ENCODE results near the gene ST6GALNAC4. TPM values are rescaled to one million over a fixed set of nuclear protein-coding genes. Genes with fewer than 3 reads are reported as not detected.

ST6GALNAC4 gene
- total and polyA plus RNA-seq, 3 experiments from 2014 or later = 28.7 to 43.2 (median 32.9) TPM

- DNase-seq = peak in 4 of 5 donors; percentile 42 to 84 (median 70)
- peak overlapping the region; percentile 53 to 95 (median 93) for H3K27ac Mint-ChIP-seq
- peak overlapping the region; percentile 82 to 94 (median 89) for H3K4me3 Mint-ChIP-seq
- Histone ChIP-seq H3K4me1 (ENCODE audit: insufficient read depth, low read length) (peaks cover 45% of the 10 kb centered on the region), H3K36me3 (ENCODE audit: insufficient read depth, low read length) (no peaks in the 10 kb centered on the region), H3K27me3 (ENCODE audit: insufficient read depth, low read length, poor library complexity, severe bottlenecking) (no peaks in the 10 kb centered on the region), H3K4me3 (ENCODE audit: low read length) (peak overlapping the region; percentile 94), H3K9me3 (ENCODE audit: low read length) (no peaks in the 10 kb centered on the region), H3K27ac (ENCODE audit: low read depth, low read length) (peak overlapping the region; percentile 81)
- POLR2A ChIA-PET = interaction anchor here (0.5 to 3.3 kb wide), 17 partner anchors 10 to 159 kb away, joined by 3 to 14 read pairs (median 4); partner anchors contain the start of genes CDK9 and EEIG1
- CTCF ChIA-PET = interaction anchor here (0.9 to 4.4 kb wide), 12 partner anchors 10 to 327 kb away, joined by 3 to 25 read pairs (median 5); partner anchors contain the start of gene TOR2A
- peaks cover 39 to 65% (median 46%) of the 10 kb centered on the region in 3 donors for H3K4me1 Mint-ChIP-seq
- peaks cover under 1 to 34% (median 1%) of the 10 kb centered on the region in 3 donors for H3K36me3 Mint-ChIP-seq
- H3K27me3 Mint-ChIP-seq = peaks cover 0 to 7% of the 10 kb centered on the region in 2 donors
- H3K9me3 Mint-ChIP-seq = no peaks in the 10 kb centered on the region
Measured at GRCh38 chr9:127915801-127916719, 781 bp downstream of the ST6GALNAC4 start.

- Histone ChIP-seq H3K27me3 (ENCODE audit: insufficient read depth, low read length, poor library complexity, severe bottlenecking) (no peaks in the 10 kb centered on the region), H3K9me3 (ENCODE audit: low read length) (no peaks in the 10 kb centered on the region), H3K4me3 (ENCODE audit: low read length) (peak overlapping the region; percentile 22), H3K27ac (ENCODE audit: low read depth, low read length) (peak overlapping the region; percentile 31), H3K36me3 (ENCODE audit: insufficient read depth, low read length) (peaks cover 4% of the 10 kb centered on the region), H3K4me1 (ENCODE audit: insufficient read depth, low read length) (peaks cover 40% of the 10 kb centered on the region)
- H3K4me3 Mint-ChIP-seq = peak overlapping the region; percentile 82 to 94 (median 89)
- peaks cover 42 to 71% (median 53%) of the 10 kb centered on the region in 3 donors for H3K4me1 Mint-ChIP-seq
- H3K36me3 Mint-ChIP-seq = peaks cover 5 to 42% (median 6%) of the 10 kb centered on the region in 3 donors
- H3K9me3 Mint-ChIP-seq = no peaks in the 10 kb centered on the region
- CTCF ChIA-PET = interaction anchor here (0.9 to 4.4 kb wide), 8 partner anchors 9 to 187 kb away, joined by 3 to 25 read pairs (median 6); partner anchors contain the start of gene TOR2A
- POLR2A ChIA-PET = interaction anchor here (0.6 to 3.3 kb wide), 6 partner anchors 9 to 159 kb away, joined by 3 to 14 read pairs (median 6); no protein-coding TSS in a partner anchor
- peaks cover 0 to 3% of the 10 kb centered on the region in 2 donors for H3K27me3 Mint-ChIP-seq
- peak overlapping the region in 7 of 8 donors; percentile 51 to 95 (median 93) for H3K27ac Mint-ChIP-seq
- no peak for DNase-seq
Measured at GRCh38 chr9:127915325-127915752, 1.5 kb downstream of the ST6GALNAC4 start.

GRCh38 chr9:127913682-127914081 lies 3.2 kb downstream of the ST6GALNAC4 start:
- H3K27ac ChIP-seq (ENCODE audit: low read depth, low read length) = no peak overlapping the region
- Mint-ChIP-seq H3K4me1 (peaks cover 33 to 62% (median 47%) of the 10 kb centered on the region in 3 donors), H3K27ac (peak overlapping the region in 3 of 8 donors; percentile 48 to 82 (median 71)), H3K4me3 (peak overlapping the region in 1 of 7 donors; percentile 50), H3K9me3 (no peaks in the 10 kb centered on the region), H3K27me3 (peaks cover 0 to 3% of the 10 kb centered on the region in 2 donors), H3K36me3 (peaks cover 5 to 51% (median 6%) of the 10 kb centered on the region in 3 donors)
- H3K9me3 ChIP-seq (ENCODE audit: low read length) = no peaks in the 10 kb centered on the region
- no peaks in the 10 kb centered on the region for H3K27me3 ChIP-seq (ENCODE audit: insufficient read depth, low read length, poor library complexity, severe bottlenecking)
- peaks cover 9% of the 10 kb centered on the region for H3K36me3 ChIP-seq (ENCODE audit: insufficient read depth, low read length)
- DNase-seq = no peak
- no peak overlapping the region for H3K4me3 ChIP-seq (ENCODE audit: low read length)
- POLR2A ChIA-PET = no interaction called here
- H3K4me1 ChIP-seq (ENCODE audit: insufficient read depth, low read length) = peaks cover 35% of the 10 kb centered on the region
- CTCF ChIA-PET = interaction anchor here (1.2 to 4.4 kb wide), 3 partner anchors 8 to 121 kb away, joined by 3 to 25 read pairs (median 3); no protein-coding TSS in a partner anchor

DNA sequence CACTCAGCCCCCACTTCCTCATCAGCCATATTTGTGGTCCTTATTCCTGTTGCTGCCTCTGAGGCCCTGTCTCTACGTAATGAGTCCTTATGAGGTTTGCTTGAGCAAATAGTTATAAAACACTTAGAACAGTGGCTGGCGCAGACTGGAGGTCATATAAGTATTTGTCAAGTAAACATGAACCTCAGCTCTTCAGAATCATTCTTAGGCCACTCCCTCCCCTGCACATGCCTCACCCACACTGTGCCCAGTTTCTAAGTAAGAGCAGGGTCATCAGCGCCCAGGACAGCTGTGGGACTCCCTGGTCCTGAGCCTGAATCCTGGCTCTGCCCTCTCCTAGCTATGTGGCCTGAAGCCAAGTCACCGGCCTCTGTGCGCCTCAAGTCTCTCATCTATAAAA lies 4.0 kb downstream of the ST6GALNAC4 start:
- no peaks in the 10 kb centered on the region for H3K27me3 ChIP-seq (ENCODE audit: insufficient read depth, low read length, poor library complexity, severe bottlenecking)
- Mint-ChIP-seq H3K4me3 (peak overlapping the region in 1 of 7 donors; percentile 59), H3K27me3 (peaks cover 0 to 3% of the 10 kb centered on the region in 2 donors), H3K4me1 (peaks cover 28 to 54% (median 40%) of the 10 kb centered on the region in 3 donors), H3K9me3 (no peaks in the 10 kb centered on the region), H3K27ac (peak overlapping the region in 2 of 8 donors; percentile 12 to 43), H3K36me3 (peaks cover 5 to 58% (median 6%) of the 10 kb centered on the region in 3 donors)
- H3K4me3 ChIP-seq (ENCODE audit: low read length) = no peak overlapping the region
- no peak overlapping the region for H3K27ac ChIP-seq (ENCODE audit: low read depth, low read length)
- no peak for DNase-seq
- H3K9me3 ChIP-seq (ENCODE audit: low read length) = no peaks in the 10 kb centered on the region
- H3K36me3 ChIP-seq (ENCODE audit: insufficient read depth, low read length) = peaks cover 9% of the 10 kb centered on the region
- ChIA-PET POLR2A (no interaction called here), CTCF (interaction anchor here (1.1 to 1.5 kb wide), 2 partner anchors 9 to 43 kb away, joined by 7 read pairs; no protein-coding TSS in a partner anchor)
- peaks cover 27% of the 10 kb centered on the region for H3K4me1 ChIP-seq (ENCODE audit: insufficient read depth, low read length)

DNA sequence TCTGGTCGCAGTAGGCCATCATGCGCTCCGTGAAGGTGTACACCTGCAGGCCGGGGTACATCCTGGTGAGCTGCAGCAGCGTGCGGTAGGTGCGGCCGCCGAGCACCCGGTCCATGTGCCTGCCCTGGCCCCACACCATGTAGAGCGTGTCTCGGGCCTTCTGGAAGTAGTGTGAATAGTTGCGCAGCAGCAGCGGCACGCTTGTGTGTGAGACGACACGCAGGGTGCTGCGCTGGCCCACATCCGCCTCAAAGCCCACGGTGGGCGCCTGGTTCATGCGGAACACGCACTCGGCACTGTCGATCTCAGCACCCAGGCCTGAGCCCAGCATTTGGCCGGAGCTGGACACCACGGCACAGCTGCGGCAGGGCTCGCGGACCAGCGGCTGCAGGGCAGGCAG lies 4.5 kb downstream of the ST6GALNAC4 start:
- Histone ChIP-seq H3K27me3 (ENCODE audit: insufficient read depth, low read length, poor library complexity, severe bottlenecking) (no peaks in the 10 kb centered on the region), H3K27ac (ENCODE audit: low read depth, low read length) (no peak overlapping the region), H3K4me3 (ENCODE audit: low read length) (no peak overlapping the region), H3K4me1 (ENCODE audit: insufficient read depth, low read length) (peaks cover 21% of the 10 kb centered on the region), H3K36me3 (ENCODE audit: insufficient read depth, low read length) (peaks cover 9% of the 10 kb centered on the region), H3K9me3 (ENCODE audit: low read length) (no peaks in the 10 kb centered on the region)
- Mint-ChIP-seq H3K27ac (no peak overlapping the region), H3K36me3 (peaks cover 5 to 60% (median 6%) of the 10 kb centered on the region in 3 donors), H3K4me3 (no peak overlapping the region), H3K27me3 (peaks cover 0 to 3% of the 10 kb centered on the region in 2 donors), H3K9me3 (no peaks in the 10 kb centered on the region), H3K4me1 (peaks cover 26 to 48% (median 34%) of the 10 kb centered on the region in 3 donors)
- DNase-seq = peak in 1 of 5 donors; percentile 39
- CTCF ChIA-PET = interaction anchor here (1.1 to 1.5 kb wide), 2 partner anchors 9 to 42 kb away, joined by 7 read pairs; no protein-coding TSS in a partner anchor
- POLR2A ChIA-PET = interaction anchor here (0.6 kb wide), 1 partner anchor 43 kb away, joined by 3 read pairs; no protein-coding TSS in a partner anchor

DNA sequence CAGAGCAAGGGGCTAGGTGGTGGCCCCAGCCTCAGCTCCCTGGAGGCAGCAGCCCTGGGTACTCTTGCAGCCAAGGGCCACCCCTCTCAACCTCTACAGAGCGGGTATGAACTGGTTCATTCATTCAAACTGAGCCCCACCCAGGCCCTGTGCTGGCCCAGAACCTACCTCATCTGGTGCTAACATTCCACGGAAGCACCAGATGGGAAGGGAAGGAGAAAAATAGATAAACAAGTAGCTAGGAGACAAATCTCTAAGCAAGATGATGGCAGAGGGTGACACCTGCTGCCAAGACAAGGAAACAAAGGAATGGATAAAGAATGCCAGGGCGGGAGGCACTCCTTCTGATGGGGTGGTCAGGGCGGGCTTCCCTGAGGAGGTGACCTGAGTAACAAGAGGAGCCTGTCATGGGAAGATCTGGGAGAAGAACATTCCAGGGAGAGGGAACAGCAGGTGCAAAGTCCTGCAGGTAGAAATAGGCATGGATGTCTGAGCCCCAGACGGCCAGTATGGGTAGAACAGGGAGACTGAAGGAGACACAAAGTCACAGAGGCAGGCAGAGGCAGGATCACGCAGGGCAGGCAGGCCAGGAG lies 6.1 kb downstream of the ST6GALNAC4 start:
- Mint-ChIP-seq H3K9me3 (no peaks in the 10 kb centered on the region), H3K4me1 (peaks cover 30 to 54% (median 35%) of the 10 kb centered on the region in 3 donors), H3K27me3 (peaks cover 0 to 3% of the 10 kb centered on the region in 2 donors), H3K4me3 (peak overlapping the region in 2 of 7 donors; percentile 57 to 81), H3K36me3 (peaks cover 5 to 64% (median 6%) of the 10 kb centered on the region in 3 donors), H3K27ac (peak overlapping the region; percentile 52 to 98 (median 88))
- Histone ChIP-seq H3K9me3 (ENCODE audit: low read length) (no peaks in the 10 kb centered on the region), H3K36me3 (ENCODE audit: insufficient read depth, low read length) (peaks cover 9% of the 10 kb centered on the region), H3K4me1 (ENCODE audit: insufficient read depth, low read length) (peaks cover 27% of the 10 kb centered on the region), H3K27me3 (ENCODE audit: insufficient read depth, low read length, poor library complexity, severe bottlenecking) (no peaks in the 10 kb centered on the region), H3K4me3 (ENCODE audit: low read length) (no peak overlapping the region), H3K27ac (ENCODE audit: low read depth, low read length) (no peak overlapping the region)
- DNase-seq = peak in 1 of 5 donors; percentile 43
- ChIA-PET CTCF (interaction anchor here (0.8 to 2.6 kb wide), 6 partner anchors 11 to 176 kb away, joined by 3 to 9 read pairs (median 3); partner anchors contain the start of genes SH2D3C and ST6GALNAC6), POLR2A (no interaction called here)

- peaks cover 33 to 50% (median 36%) of the 10 kb centered on the region in 3 donors for H3K4me1 Mint-ChIP-seq
- no peaks in the 10 kb centered on the region for H3K9me3 Mint-ChIP-seq
- H3K4me1 ChIP-seq (ENCODE audit: insufficient read depth, low read length) = peaks cover 25% of the 10 kb centered on the region
- ChIA-PET POLR2A (no interaction called here), CTCF (interaction anchor here (0.8 to 2.6 kb wide), 5 partner anchors 11 to 176 kb away, joined by 3 to 9 read pairs (median 3); partner anchors contain the start of gene ST6GALNAC6)
- H3K36me3 ChIP-seq (ENCODE audit: insufficient read depth, low read length) = peaks cover 9% of the 10 kb centered on the region
- no peaks in the 10 kb centered on the region for H3K9me3 ChIP-seq (ENCODE audit: low read length)
- peaks cover 0 to 7% of the 10 kb centered on the region in 2 donors for H3K27me3 Mint-ChIP-seq
- no peak overlapping the region for H3K27ac ChIP-seq (ENCODE audit: low read depth, low read length)
- peak in 1 of 5 donors; percentile 43 for DNase-seq
- peak overlapping the region in 1 of 7 donors; percentile 45 for H3K4me3 Mint-ChIP-seq
- H3K36me3 Mint-ChIP-seq = peaks cover 5 to 69% (median 6%) of the 10 kb centered on the region in 3 donors
- peak overlapping the region in 4 of 8 donors; percentile 36 to 73 (median 43) for H3K27ac Mint-ChIP-seq
- no peak overlapping the region for H3K4me3 ChIP-seq (ENCODE audit: low read length)
- no peaks in the 10 kb centered on the region for H3K27me3 ChIP-seq (ENCODE audit: insufficient read depth, low read length, poor library complexity, severe bottlenecking)
Measured at GRCh38 chr9:127909839-127910273, 7.0 kb downstream of the ST6GALNAC4 start.
